ENCODE data around the gene DHX36.

DNA sequence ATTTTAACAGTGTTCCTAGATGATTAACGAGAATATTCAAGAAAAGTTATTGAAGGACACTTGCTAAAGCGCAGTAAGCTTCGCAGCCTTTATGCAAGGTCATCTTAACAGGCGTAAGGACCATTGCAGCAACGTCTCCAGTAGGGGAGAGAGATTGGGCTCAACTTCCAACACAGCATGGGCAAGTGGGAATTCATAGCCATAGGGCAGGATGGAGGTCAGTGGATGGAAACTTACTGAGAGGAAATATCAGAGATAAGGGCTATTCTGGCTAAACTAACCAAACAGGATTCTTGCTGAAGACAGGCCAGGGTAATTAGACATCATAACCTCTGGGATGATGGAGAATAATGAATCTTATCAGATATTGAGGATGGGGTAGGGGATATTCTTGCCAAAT lies 82.8 kb downstream of the DHX36 start:
- TF ChIP-seq EZH2phosphoT487 (conservative IDR thresholded peaks at IDR 0.05; ENCODE audit: low read length) = no peak
- TF ChIP-seq, protein P1, sequence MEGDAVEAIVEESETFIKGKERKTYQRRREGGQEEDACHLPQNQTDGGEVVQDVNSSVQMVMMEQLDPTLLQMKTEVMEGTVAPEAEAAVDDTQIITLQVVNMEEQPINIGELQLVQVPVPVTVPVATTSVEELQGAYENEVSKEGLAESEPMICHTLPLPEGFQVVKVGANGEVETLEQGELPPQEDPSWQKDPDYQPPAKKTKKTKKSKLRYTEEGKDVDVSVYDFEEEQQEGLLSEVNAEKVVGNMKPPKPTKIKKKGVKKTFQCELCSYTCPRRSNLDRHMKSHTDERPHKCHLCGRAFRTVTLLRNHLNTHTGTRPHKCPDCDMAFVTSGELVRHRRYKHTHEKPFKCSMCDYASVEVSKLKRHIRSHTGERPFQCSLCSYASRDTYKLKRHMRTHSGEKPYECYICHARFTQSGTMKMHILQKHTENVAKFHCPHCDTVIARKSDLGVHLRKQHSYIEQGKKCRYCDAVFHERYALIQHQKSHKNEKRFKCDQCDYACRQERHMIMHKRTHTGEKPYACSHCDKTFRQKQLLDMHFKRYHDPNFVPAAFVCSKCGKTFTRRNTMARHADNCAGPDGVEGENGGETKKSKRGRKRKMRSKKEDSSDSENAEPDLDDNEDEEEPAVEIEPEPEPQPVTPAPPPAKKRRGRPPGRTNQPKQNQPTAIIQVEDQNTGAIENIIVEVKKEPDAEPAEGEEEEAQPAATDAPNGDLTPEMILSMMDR (IDR thresholded peaks at IDR 0.05; ENCODE audit: insufficient read depth, low read length, poor library complexity, severe bottlenecking) = no peak
